ENCODE measurements around the gene HSPA4. TPM values are rescaled to one million over a fixed set of nuclear protein-coding genes. Genes with fewer than 3 reads are reported as not detected.

Gene HSPA4
- total and polyA plus RNA-seq, 2 donors (not counting 3 experiments of a cell fraction or from before 2014, with no cell fraction given): 11.2 to 161 TPM

GRCh38 chr5:133059621-133060020 is 7.8 kb downstream of the HSPA4 start:
- H3K4me3 ChIP-seq (replicated peaks in 1 of 3; ENCODE audit: insufficient read depth in 1 of 3, low read depth in 1 of 3, low read length in 3 of 3): no peak overlapping the region
- POLR2A ChIA-PET: no interaction called here
- peaks cover 7% of the 10 kb centered on the region for H4K20me1 ChIP-seq (replicated peaks; ENCODE audit: control insufficient read depth, extremely low read depth, insufficient read depth, low read length)

More at GRCh38 chr5:133059621-133060020, 7.8 kb downstream of the HSPA4 start:
- Histone ChIP-seq H3K9ac (replicated peaks; ENCODE audit: extremely low read depth, insufficient read depth, low read length) (no peak overlapping the region), H3K9me1 (replicated peaks; ENCODE audit: control insufficient read depth, extremely low read depth, insufficient read depth, low read length) (no peaks in the 10 kb centered on the region), H3K27ac (ENCODE audit: insufficient read depth, low read depth, low read length) (no peak overlapping the region), H3K36me3 (ENCODE audit: control insufficient read depth in 2 of 2, extremely low read depth in 1 of 2, insufficient read depth in 2 of 2, low read length in 2 of 2) (no peaks in the 10 kb centered on the region), H3K9me3 (replicated peaks; ENCODE audit: control insufficient read depth, insufficient read depth, low read length) (no peaks in the 10 kb centered on the region), H2AFZ (ENCODE audit: low read depth, low read length) (no peak overlapping the region), H3K27me3 (ENCODE audit: control insufficient read depth in 2 of 2, insufficient read depth in 2 of 2, low read length in 2 of 2) (no peaks in the 10 kb centered on the region), H3K4me2 (ENCODE audit: insufficient read depth, low read length) (no peak overlapping the region), H3K4me1 (ENCODE audit: control insufficient read depth, extremely low read depth, insufficient read depth, low read length) (peaks cover 2% of the 10 kb centered on the region), H3K79me2 (ENCODE audit: control insufficient read depth, insufficient read depth, low read length) (peaks cover 97% of the 10 kb centered on the region)
- CTCF ChIA-PET: no interaction called here
- BruUV-seq (replicated peaks): no TSS peak
- intact Hi-C loops (cut with micrococcal nuclease): loop anchor here (10.0 kb wide), 1 partner anchor 675 kb away; no protein-coding TSS in a partner anchor
- dilution Hi-C loops (cut with MboI; ENCODE audit: extremely low pct_ligation_motif_present, low sequenced_read_pairs): no loop called here
- DNase-seq (ENCODE audit: low read depth, low spot score) (no peak), FAIRE-seq (no peak)
- no peak for TF ChIP-seq POLR2A (IDR thresholded peaks at IDR 0.05; ENCODE audit: low read depth, low read length)
- no peak for TF ChIP-seq EZH2 (IDR thresholded peaks at IDR 0.05; ENCODE audit: borderline replicate concordance, low read depth, low read length, severe bottlenecking)
- TF ChIP-seq FOS (IDR thresholded peaks at IDR 0.05; ENCODE audit: borderline replicate concordance, insufficient read depth, low read length): no peak
- TF ChIP-seq MYC (IDR thresholded peaks at IDR 0.05; ENCODE audit: low read depth, low read length): no peak
- TF ChIP-seq POLR2AphosphoS5 (IDR thresholded peaks at IDR 0.05; ENCODE audit: insufficient read depth, low read depth, low read length): no peak
- TF ChIP-seq, protein P1, sequence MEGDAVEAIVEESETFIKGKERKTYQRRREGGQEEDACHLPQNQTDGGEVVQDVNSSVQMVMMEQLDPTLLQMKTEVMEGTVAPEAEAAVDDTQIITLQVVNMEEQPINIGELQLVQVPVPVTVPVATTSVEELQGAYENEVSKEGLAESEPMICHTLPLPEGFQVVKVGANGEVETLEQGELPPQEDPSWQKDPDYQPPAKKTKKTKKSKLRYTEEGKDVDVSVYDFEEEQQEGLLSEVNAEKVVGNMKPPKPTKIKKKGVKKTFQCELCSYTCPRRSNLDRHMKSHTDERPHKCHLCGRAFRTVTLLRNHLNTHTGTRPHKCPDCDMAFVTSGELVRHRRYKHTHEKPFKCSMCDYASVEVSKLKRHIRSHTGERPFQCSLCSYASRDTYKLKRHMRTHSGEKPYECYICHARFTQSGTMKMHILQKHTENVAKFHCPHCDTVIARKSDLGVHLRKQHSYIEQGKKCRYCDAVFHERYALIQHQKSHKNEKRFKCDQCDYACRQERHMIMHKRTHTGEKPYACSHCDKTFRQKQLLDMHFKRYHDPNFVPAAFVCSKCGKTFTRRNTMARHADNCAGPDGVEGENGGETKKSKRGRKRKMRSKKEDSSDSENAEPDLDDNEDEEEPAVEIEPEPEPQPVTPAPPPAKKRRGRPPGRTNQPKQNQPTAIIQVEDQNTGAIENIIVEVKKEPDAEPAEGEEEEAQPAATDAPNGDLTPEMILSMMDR (IDR thresholded peaks at IDR 0.05; ENCODE audit: extremely low read depth in 1 of 2, insufficient read depth in 1 of 2, low read depth in 1 of 2, low read length in 2 of 2): no peak
- no peak for TF ChIP-seq MAX (IDR thresholded peaks at IDR 0.05; ENCODE audit: insufficient read depth, insufficient read length)
- no peak for TF ChIP-seq JUN (IDR thresholded peaks at IDR 0.05; ENCODE audit: borderline replicate concordance, insufficient read depth, insufficient read length, low read depth)
- TF ChIP-seq GATA2 (IDR thresholded peaks at IDR 0.05; ENCODE audit: insufficient read depth, insufficient read length, low read depth, low read length): no peak
